ENCODE results near the gene VPS54. TPM values are rescaled to one million over a fixed set of nuclear protein-coding genes. Genes with fewer than 3 reads are reported as not detected.

Gene VPS54
- polyA plus RNA-seq, 1 of the 3 experiments (the other 2 are of a cell fraction), result 5.3 TPM

GRCh38 chr2:63863707-63864106 lies 155.5 kb downstream of the VPS54 start:
- Histone ChIP-seq H3K27ac (ENCODE audit: low read depth in 2 of 2, low read length in 1 of 2) (no peak overlapping the region), H3K27me3 (ENCODE audit: insufficient read depth) (no peaks in the 10 kb centered on the region), H3K4me1 (ENCODE audit: control insufficient read depth in 1 of 2, insufficient read depth in 2 of 2, low read depth in 1 of 2, low read length in 1 of 2) (no peaks in the 10 kb centered on the region; a peak in 1 of 4 replicates), H3K4me2 (no peak overlapping the region), H3K79me2 (ENCODE audit: insufficient read depth) (peaks cover 17% of the 10 kb centered on the region; the same call in 1 of the 2 replicates), H3K9me3 (no peaks in the 10 kb centered on the region), H3K9ac (no peak overlapping the region), H3K4me3 (ENCODE audit: low read depth in 2 of 2, low read length in 1 of 2) (no peak overlapping the region), H3F3A (replicated peaks; ENCODE audit: insufficient read depth) (no peaks in the 10 kb centered on the region), H3K9me2 (no peaks in the 10 kb centered on the region), H4K20me1 (ENCODE audit: insufficient read depth) (no peaks in the 10 kb centered on the region), H3K36me3 (replicated peaks in 1 of 2; ENCODE audit: control insufficient read depth in 1 of 2, insufficient read depth in 2 of 2, low read length in 1 of 2) (peaks cover 48 to 68% of the 10 kb centered on the region in 2 experiments), H2AFZ (ENCODE audit: low read depth) (no peak overlapping the region)
- 96% methylated on average over 1 of the region's 1 CpG for WGBS (ENCODE audit: low lambda C conversion rate)
- no peak for DNase-seq
- no peak for TF ChIP-seq NRF1 (IDR thresholded peaks at IDR 0.05; ENCODE audit: low read depth, low read length)
- TF ChIP-seq PBX3 (IDR thresholded peaks at IDR 0.05), result no peak
- TF ChIP-seq RXRA (IDR thresholded peaks at IDR 0.05; ENCODE audit: borderline replicate concordance, low read depth), result no peak
- TF ChIP-seq MAX (IDR thresholded peaks at IDR 0.05; ENCODE audit: low read depth), result no peak
- no peak for TF ChIP-seq RFX5 (IDR thresholded peaks at IDR 0.05; ENCODE audit: low read length)
- no peak for TF ChIP-seq GABPA (IDR thresholded peaks at IDR 0.05; ENCODE audit: low read depth)
- no peak for TF ChIP-seq EP300 (IDR thresholded peaks at IDR 0.05; ENCODE audit: borderline replicate concordance in 1 of 2, low read depth in 1 of 2, low read length in 1 of 2)
- ChIA-PET CTCF (interaction anchor here (0.6 to 6.6 kb wide), 5 partner anchors 11 to 190 kb away, joined by 3 to 71 read pairs (median 6); no protein-coding TSS in a partner anchor), POLR2A (no interaction called here)

GRCh38 chr2:63862806-63863205 lies 156.4 kb downstream of the VPS54 start:
- H3F3A ChIP-seq (replicated peaks; ENCODE audit: insufficient read depth), result peaks cover 4% of the 10 kb centered on the region
- H3K9me2 ChIP-seq, result no peaks in the 10 kb centered on the region
- H3K9ac ChIP-seq, result no peak overlapping the region
- H3K79me2 ChIP-seq (ENCODE audit: insufficient read depth), result peaks cover 15% of the 10 kb centered on the region; the same call in 1 of the 2 replicates
- peaks cover 54 to 73% of the 10 kb centered on the region in 2 experiments for H3K36me3 ChIP-seq (replicated peaks in 1 of 2; ENCODE audit: control insufficient read depth in 1 of 2, insufficient read depth in 2 of 2, low read length in 1 of 2)
- H3K4me3 ChIP-seq (ENCODE audit: low read depth in 2 of 2, low read length in 1 of 2), result no peak overlapping the region
- ChIA-PET POLR2A (no interaction called here), CTCF (interaction anchor here (0.9 to 6.6 kb wide), 3 partner anchors 10 to 171 kb away, joined by 6 to 71 read pairs (median 13); no protein-coding TSS in a partner anchor)
- TF ChIP-seq PBX3 (IDR thresholded peaks at IDR 0.05) (peak; percentile 17; the same call in 1 of the 2 replicates), CHD2 (IDR thresholded peaks at IDR 0.05; ENCODE audit: low read length, partially characterized antibody) (no peak), FOSL2 (IDR thresholded peaks at IDR 0.05; ENCODE audit: borderline replicate concordance, low read depth) (peak; percentile 27; the same call in 1 of the 2 replicates), POLR2AphosphoS5 (IDR thresholded peaks at IDR 0.05; ENCODE audit: low read depth, low read length) (peak; percentile 21; the same call in 1 of the 2 replicates)
- no peaks in the 10 kb centered on the region for H3K27me3 ChIP-seq (ENCODE audit: insufficient read depth)
- no peak overlapping the region for H2AFZ ChIP-seq (ENCODE audit: low read depth)
- no peak for DNase-seq
- no peaks in the 10 kb centered on the region; a peak in 1 of 4 replicates for H3K4me1 ChIP-seq (ENCODE audit: control insufficient read depth in 1 of 2, insufficient read depth in 2 of 2, low read depth in 1 of 2, low read length in 1 of 2)
- H4K20me1 ChIP-seq (ENCODE audit: insufficient read depth), result no peaks in the 10 kb centered on the region
- H3K27ac ChIP-seq (ENCODE audit: low read depth in 2 of 2, low read length in 1 of 2), result peak overlapping the region in 1 of 2 experiments; percentile 6; a peak in 1 of 4 replicates
- WGBS (ENCODE audit: low lambda C conversion rate), result 67% methylated on average over 1 of the region's 1 CpG
- no peak overlapping the region for H3K4me2 ChIP-seq
- H3K9me3 ChIP-seq, result no peaks in the 10 kb centered on the region
